NT2/D1 (cell line): ENCODE measurements around the gene ANKS6.

Experiments
- DNase-seq: peaks from one replicate; pipeline ENCODE4 v3.0.0-alpha.2; 2011; ENCODE audit warnings: low read depth, low spot score
- H3K27me3 ChIP-seq: 2 replicates; pipeline ENCODE4 v1.6.0; 2011; ENCODE audit warnings: mild to moderate bottlenecking; ENCODE audit not compliant: insufficient read length, insufficient read depth
- H3K36me3 ChIP-seq: 2 replicates; pipeline ENCODE4 v1.6.1; 2011; ENCODE audit warnings: mild to moderate bottlenecking, low read length, mixed read lengths; ENCODE audit not compliant: insufficient read depth, insufficient read length
- H3K4me1 ChIP-seq: 2 replicates; pipeline ENCODE4 v1.5.1; 2011; ENCODE audit not compliant: insufficient read depth, insufficient read length
- H3K4me3 ChIP-seq: 2 replicates; pipeline ENCODE4 v1.5.1; 2011; ENCODE audit warnings: low read depth; ENCODE audit not compliant: insufficient read length
- H3K9ac ChIP-seq: 2 replicates; pipeline ENCODE4 v1.6.0; 2011; ENCODE audit warnings: low read depth; ENCODE audit not compliant: insufficient read length
- H3K9me3 ChIP-seq: 2 replicates; pipeline ENCODE4 v1.5.1; 2011; ENCODE audit warnings: mild to moderate bottlenecking, low read length; ENCODE audit not compliant: insufficient read depth
- SUZ12 ChIP-seq: IDR thresholded peaks from 2 replicates; pipeline ENCODE4 v1.6.1; 2011; ENCODE audit not compliant: insufficient read length, insufficient read depth; ENCODE audit errors: extremely low read depth
- YY1 ChIP-seq: IDR thresholded peaks from 2 replicates; pipeline ENCODE4 v1.6.1; 2011; ENCODE audit not compliant: insufficient read length, insufficient read depth
- ZNF274 ChIP-seq: IDR thresholded peaks from 2 replicates; pipeline ENCODE4 v1.6.1; 2011; ENCODE audit warnings: mild to moderate bottlenecking, low read depth, low read length

The ANKS6 gene

GRCh38 chr9:98738741-98739140 lies 57.6 kb downstream of the ANKS6 start:
- Histone ChIP-seq H3K9ac (no peak overlapping the region), H3K36me3 (peaks cover 37% of the 10 kb centered on the region), H3K9me3 (peaks cover 10% of the 10 kb centered on the region), H3K4me1 (no peaks in the 10 kb centered on the region), H3K27me3 (no peaks in the 10 kb centered on the region), H3K4me3 (no peak overlapping the region)
- DNase-seq, result no peak
- no peak for TF ChIP-seq SUZ12
- no peak for TF ChIP-seq YY1
- no peak for TF ChIP-seq ZNF274

GRCh38 chr9:98736226-98736625 lies 60.1 kb downstream of the ANKS6 start:
- TF ChIP-seq ZNF274, result no peak
- Histone ChIP-seq H3K4me3 (no peak overlapping the region), H3K27me3 (no peaks in the 10 kb centered on the region), H3K36me3 (peaks cover 35% of the 10 kb centered on the region), H3K9ac (no peak overlapping the region), H3K9me3 (peaks cover 10% of the 10 kb centered on the region), H3K4me1 (peaks cover 3% of the 10 kb centered on the region)
- no peak for DNase-seq

GRCh38 chr9:98732801-98733200 lies 63.6 kb downstream of the ANKS6 start:
- H3K9me3 ChIP-seq, result no peaks in the 10 kb centered on the region
- H3K4me3 ChIP-seq, result no peak overlapping the region
- H3K9ac ChIP-seq, result no peak overlapping the region
- no peak for DNase-seq
- TF ChIP-seq YY1 (no peak), ZNF274 (no peak), SUZ12 (no peak)
- no peaks in the 10 kb centered on the region for H3K27me3 ChIP-seq
- H3K36me3 ChIP-seq, result peaks cover 33% of the 10 kb centered on the region
- H3K4me1 ChIP-seq, result peaks cover 3% of the 10 kb centered on the region

- Histone ChIP-seq H3K9me3 (no peaks in the 10 kb centered on the region), H3K9ac (no peak overlapping the region), H3K27me3 (no peaks in the 10 kb centered on the region), H3K36me3 (peaks cover 33% of the 10 kb centered on the region), H3K4me1 (peaks cover 3% of the 10 kb centered on the region), H3K4me3 (no peak overlapping the region)
- DNase-seq, result no peak
- TF ChIP-seq SUZ12 (no peak), YY1 (no peak), ZNF274 (no peak)
These were observed 64.3 kb downstream of the ANKS6 start for GRCh38 chr9:98732091-98732490.

- Histone ChIP-seq H3K4me1 (peaks cover 3% of the 10 kb centered on the region), H3K36me3 (peaks cover 23% of the 10 kb centered on the region), H3K9me3 (no peaks in the 10 kb centered on the region), H3K9ac (no peak overlapping the region), H3K4me3 (no peak overlapping the region), H3K27me3 (no peaks in the 10 kb centered on the region)
- no peak for DNase-seq
- TF ChIP-seq YY1 (no peak), SUZ12 (no peak), ZNF274 (no peak)
These were observed 65.5 kb downstream of the ANKS6 start for GRCh38 chr9:98730871-98731270.

GRCh38 chr9:98728500-98728899 lies 67.9 kb downstream of the ANKS6 start:
- TF ChIP-seq SUZ12 (no peak), YY1 (no peak), ZNF274 (no peak)
- Histone ChIP-seq H3K4me3 (no peak overlapping the region), H3K9ac (no peak overlapping the region), H3K36me3 (peaks cover 2% of the 10 kb centered on the region), H3K9me3 (no peaks in the 10 kb centered on the region; the same call in 1 of the 2 replicates), H3K27me3 (peaks cover 8% of the 10 kb centered on the region), H3K4me1 (peaks cover 3% of the 10 kb centered on the region)
- DNase-seq, result no peak

- no peak for TF ChIP-seq ZNF274
- TF ChIP-seq SUZ12, result no peak
- no peak for TF ChIP-seq YY1
- Histone ChIP-seq H3K4me1 (no peaks in the 10 kb centered on the region), H3K36me3 (no peaks in the 10 kb centered on the region), H3K4me3 (no peak overlapping the region), H3K9me3 (no peaks in the 10 kb centered on the region; the same call in 1 of the 2 replicates), H3K9ac (no peak overlapping the region), H3K27me3 (peaks cover 8% of the 10 kb centered on the region)
- DNase-seq, result no peak
These were observed 68.9 kb downstream of the ANKS6 start for GRCh38 chr9:98727428-98727827.

GRCh38 chr9:98726735-98727134 lies 69.6 kb downstream of the ANKS6 start:
- H3K9ac ChIP-seq, result no peak overlapping the region

More at GRCh38 chr9:98726735-98727134, 69.6 kb downstream of the ANKS6 start:
- TF ChIP-seq ZNF274 (no peak), YY1 (no peak), SUZ12 (no peak)
- DNase-seq, result no peak
- no peaks in the 10 kb centered on the region; the same call in 1 of the 2 replicates for H3K9me3 ChIP-seq
- H3K4me3 ChIP-seq, result no peak overlapping the region
- H3K27me3 ChIP-seq, result peaks cover 8% of the 10 kb centered on the region
- H3K4me1 ChIP-seq, result no peaks in the 10 kb centered on the region
- H3K36me3 ChIP-seq, result no peaks in the 10 kb centered on the region
